Activated T-helper 1 cell treated with anti-CD3 and anti-CD28 coated beads, Interleukin-2, amount 50 U/mL, for 16 hours (primary cell): Measurements from ENCODE around the gene LPCAT4.

Experiments used
- DNase-seq, 2 donors: peaks; one replicate each; pipeline ENCODE4 v3.0.0-alpha.2; 2020; ENCODE audit warnings: low read depth in 1 of 2, low spot score in 1 of 2

The LPCAT4 gene

DNA sequence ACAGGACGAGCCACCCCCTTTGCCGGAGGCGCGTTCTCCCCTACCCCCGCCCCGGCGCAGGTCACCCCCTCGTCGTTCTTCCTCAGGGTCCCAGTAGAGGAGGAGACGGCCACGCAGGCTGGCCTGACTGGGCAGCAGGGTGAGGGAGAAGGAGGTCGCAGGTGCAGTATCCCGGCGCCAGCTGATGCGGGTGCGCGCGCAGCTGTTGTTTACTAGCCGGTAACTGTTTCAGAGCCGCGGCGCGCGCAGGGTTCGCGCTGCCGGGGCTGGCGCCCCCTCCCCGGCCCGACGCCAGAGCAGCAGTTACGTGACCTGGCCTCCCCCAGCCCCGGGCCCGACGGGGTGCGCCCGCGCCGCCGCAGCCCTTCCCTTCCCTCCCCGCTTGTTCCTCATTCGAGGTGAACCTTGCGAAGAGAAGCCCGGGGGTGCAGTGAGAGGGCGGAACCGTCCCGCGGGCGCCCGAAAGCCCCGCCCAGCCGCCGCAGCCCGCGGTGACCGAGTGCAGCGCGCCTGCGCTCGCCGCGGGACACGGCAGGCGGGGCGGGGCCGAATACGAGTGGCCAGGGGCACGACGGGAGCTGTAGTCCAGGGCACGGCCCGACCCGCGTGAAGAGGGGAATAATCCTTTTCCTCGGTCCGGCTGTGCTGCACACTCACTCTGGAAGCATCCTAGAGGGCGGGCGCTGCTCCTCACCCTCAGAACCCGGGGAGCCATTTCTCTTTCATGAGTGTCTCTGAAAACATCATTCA lies 29.3 kb downstream of the LPCAT4 start, which contains the start of gene SLC12A6:
Gene SLC12A6, minus strand, starts transcription at position 225 of the 750 bp plus-strand sequence. CDS start 1,101 bp downstream, outside the sequence.
- DNase-seq: peak; percentile 76 to 85

- DNase-seq: peak in 1 of 2 donors; percentile 6
Observed at GRCh38 chr15:34336991-34337556, 29.9 kb downstream of the LPCAT4 start.

DNA sequence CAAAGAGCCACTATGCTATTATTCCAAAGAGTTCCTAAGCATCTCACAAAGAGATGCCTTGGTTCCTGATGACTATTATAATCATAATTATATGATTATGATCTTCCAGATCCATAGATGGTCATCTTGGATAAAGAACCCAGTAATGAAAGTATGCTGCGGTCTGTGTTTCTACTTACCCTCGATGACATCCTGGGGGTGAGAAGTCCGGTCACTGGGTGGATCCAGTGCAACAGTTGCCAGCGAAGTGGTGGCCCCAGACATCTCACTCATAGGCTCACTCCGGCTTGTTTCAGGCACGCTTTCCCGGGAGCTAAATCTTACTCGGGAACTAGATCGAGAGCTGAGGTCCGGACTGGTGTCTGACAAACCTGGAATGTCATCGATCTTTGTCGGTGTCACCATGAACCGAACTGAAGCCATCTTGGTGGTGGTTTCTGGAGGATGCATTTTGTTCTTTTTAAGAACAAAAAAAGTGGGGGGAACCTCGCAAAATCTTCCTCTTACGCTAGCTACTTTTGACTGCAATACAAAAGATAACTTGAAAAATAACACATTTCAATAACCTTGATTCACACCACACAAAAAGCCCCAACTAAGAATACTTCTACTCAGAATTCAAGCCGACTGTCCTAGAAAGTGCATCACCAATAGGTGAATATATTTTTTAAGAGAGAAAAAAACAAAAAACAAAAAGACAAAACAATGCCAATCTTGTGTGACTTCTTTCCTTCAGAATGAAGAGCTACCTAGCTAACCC lies 30.6 kb downstream of the LPCAT4 start:
- DNase-seq: no peak

GRCh38 chr15:34335176-34336032 lies 31.6 kb downstream of the LPCAT4 start:
- DNase-seq: no peak

DNA sequence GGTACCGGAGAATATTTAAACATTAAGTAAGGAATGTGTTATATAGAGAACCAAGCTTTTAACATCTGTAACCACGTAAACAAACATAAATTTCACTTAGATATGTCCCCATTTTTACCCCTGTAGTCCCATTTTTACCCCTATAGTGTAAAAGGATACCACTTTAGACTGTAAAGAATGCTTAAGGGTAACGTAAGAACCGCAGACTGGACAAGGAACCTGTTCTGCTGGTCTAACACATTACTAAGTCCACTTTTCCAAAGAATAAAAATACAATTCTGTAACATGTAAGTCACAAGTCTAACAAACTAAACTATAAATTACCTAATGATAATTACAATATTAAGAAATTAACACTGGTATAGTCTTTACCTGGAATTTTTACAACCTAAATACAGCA lies 32.3 kb downstream of the LPCAT4 start:
- no peak for DNase-seq

DNA sequence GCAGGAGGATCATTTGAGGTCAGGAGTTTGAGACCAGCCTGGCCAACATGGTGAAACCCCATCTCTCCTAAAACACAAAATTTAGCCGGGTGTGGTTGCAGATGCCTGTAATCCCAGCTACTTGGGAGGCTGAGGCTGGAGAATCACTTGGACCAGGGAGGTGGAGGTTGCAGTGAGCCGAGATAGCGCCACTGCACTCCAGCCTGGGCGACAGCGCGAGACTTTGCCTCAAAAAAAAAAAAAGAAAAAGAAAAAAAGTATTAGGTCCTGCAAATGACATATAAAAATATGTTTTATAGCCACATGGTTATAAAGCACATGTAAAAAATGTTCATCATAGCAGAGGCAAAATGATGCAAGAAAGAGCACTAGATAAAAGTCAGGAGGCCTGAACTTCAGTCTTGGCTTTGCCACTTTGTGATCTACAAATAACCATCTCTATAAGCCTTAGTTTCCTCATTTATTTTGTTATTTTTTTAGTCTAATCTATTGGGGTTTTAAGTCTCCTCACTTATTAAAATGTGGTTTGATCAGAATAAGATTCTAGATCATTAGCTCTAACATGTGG lies 34.4 kb downstream of the LPCAT4 start:
- DNase-seq: no peak

GRCh38 chr15:34331809-34332208 lies 35.2 kb downstream of the LPCAT4 start:
- no peak for DNase-seq

- no peak for DNase-seq
Observed at GRCh38 chr15:34330279-34330678, 36.7 kb downstream of the LPCAT4 start.

GRCh38 chr15:34329006-34329405 lies 38.0 kb downstream of the LPCAT4 start:
- DNase-seq: no peak

DNA sequence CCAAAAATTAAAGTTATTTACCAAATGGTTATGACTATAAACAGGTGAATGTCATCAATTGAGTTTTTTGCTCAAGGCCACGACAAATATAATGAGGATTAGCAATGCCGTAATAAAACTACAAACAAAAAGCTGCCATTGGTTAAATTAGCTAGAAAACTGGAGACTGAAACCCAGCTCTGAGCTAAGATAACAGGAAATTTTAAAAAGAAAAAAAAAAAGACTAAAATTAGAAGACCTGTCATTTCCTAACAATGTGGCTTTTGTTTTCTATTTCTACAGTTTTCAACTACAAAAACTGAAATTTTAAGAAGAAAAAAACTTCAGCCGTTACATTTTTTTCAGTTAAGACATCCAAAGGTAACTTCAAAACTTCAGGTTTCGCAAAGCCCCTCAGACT lies 39.1 kb downstream of the LPCAT4 start:
- no peak for DNase-seq

DNA sequence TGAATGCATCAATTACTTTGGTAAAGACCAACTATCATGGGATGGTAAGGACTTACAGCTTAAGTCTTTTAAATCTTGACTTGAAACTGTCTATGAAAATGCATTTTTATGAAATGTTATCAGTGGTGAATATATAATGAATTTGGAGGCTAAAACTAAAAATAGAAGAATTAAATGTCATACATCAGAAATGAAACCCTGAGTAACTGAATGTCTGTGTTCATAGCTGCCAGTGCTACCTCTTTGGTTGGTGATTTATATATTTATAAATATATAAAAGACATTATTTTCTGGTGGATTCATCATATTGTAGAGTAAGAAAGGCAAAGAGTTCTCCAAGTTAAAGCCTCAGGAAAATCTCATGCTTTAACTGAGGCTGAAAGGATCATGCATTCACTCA lies 41.6 kb downstream of the LPCAT4 start:
- no peak for DNase-seq

DNA sequence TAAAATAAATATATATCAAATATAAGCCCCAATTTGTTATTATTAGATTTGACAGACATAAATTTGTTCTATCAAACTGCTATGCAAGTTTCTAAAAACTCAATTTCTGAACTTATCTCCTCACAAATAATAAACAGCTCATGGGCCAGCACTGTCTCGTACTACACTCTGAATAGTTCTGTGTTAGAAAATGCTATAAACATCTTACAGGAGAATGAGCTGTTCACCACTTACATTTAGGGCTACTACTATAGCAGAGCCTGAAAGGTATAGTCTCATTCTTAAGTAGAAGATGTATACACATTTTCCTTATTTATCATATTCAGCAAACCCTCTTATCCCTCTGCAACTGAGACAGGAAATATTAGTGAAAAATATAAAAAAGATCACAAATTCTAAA lies 42.1 kb downstream of the LPCAT4 start:
- DNase-seq: no peak

DNA sequence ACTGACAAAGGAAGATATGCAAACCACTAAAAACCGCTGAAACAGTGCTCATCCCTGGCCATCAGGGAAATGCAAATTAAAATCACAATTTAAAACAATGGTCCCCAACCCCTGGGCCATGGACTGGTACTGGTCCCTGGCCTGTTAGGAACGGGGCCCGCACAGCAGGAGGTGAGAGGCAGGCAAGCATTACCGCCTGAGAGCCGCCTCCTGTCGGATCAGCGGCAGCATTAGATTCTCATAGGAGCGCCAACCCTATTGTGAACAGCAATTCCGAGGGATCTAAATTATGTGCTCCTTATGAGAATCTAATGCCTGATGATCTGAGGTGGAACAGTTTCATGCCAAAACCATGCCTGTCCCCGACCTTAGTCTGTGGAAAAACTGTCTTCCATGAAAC lies 43.8 kb downstream of the LPCAT4 start:
- DNase-seq: no peak

DNA sequence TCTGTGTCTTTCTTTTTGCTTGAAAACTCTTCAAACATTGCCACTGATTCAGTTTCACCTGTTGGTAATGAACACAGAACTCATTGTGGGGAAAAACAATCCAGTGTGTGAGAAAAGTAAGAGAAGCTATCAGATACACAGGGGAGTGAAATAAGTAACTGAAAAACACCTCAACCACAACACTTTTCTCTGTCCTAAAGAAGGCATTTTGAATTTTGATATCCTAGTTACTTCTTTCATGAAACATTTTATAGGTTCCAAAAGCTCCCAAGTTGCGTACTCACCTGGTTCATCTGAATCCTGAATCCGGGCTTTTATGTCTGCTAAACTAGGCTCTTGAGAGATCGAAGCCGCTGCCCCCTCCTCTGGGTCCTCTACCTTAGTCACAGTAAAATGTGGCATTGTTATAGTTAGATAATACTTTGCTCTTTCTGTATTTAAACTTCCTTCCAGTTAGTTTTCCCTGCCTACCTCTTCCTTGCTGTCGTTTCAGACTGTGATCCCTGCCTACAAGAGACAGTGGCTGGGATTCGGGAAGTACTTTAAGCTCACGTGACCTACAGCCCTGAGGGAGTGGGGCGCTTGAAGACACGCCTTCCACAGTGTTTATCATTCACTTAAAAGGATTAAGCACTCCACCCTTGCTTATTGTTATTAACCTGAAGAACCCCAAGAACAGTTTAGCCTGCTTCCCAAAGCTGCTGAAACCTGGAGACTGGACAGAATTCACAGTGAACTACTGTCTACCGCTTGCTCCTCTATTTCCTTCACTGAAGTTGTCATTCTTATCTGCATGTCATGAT lies 48.5 kb downstream of the LPCAT4 start:
- DNase-seq: no peak

DNA sequence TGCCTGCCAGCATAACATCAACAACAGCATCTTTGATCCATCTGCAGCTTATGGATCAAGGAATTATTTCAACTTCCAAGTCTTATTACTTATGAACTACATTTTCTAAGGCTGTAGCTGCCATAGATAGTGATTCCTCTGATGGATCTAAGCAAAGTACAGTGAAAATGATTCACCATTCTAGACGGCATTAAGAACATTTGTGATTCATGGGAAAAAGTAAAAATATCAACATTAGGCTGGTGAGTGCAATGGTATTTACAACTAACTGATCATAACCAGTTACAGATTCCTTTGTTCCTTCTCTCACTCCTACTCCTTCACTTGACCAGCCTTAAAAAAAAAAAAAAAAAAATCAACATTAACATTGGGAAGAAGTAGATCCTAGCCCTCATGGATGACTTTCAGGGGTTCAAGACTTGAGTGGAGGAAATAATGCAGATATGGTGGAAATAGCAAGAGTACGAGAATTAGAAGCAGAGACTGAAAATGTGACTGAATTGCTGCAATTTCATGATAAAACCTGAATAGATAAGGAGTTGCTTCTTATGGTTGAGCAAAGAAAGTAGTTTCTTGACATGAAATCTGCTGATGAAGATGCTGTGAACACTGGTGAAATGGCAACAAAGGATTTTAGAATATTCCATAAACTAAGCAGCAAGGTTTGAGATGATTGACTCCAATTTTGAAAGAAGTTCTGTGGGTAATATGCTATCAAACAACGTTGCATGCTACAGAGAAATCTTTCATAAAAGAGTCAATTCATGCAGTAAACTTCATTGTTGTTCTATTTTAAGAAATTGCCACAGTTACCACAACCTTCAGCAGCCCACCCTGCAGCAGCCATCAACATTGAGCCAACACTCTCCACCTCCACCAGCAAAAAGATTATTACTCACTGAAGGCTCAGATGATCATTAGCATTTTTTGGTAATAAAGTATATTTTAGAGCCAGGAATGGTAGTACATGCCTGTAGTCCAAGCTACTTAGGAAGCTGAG lies 52.2 kb downstream of the LPCAT4 start:
- no peak for DNase-seq

- DNase-seq: no peak
Observed at GRCh38 chr15:34311563-34311962, 55.4 kb downstream of the LPCAT4 start.
